KMS-11 (cell line): ENCODE results near the gene SFTPA2.
"Not testable (repeated sequence)": the region's sequence is repeated elsewhere in the genome, so short reads cannot be mapped to it uniquely, and the experiment has no call there.

Source experiments
- H2AFZ ChIP-seq: fragments of 200-600 bp; sonication (generic); 2 replicates; pipeline ENCODE4 v1.6.1; 2016; ENCODE audit warnings: antibody characterized with exemption, mixed run types, low read depth
- H3K27ac ChIP-seq: fragments of 200-600 bp; sonication (generic); 2 replicates; pipeline ENCODE4 v1.6.1; 2016; ENCODE audit warnings: mild to moderate bottlenecking, mixed run types
- H3K27me3 ChIP-seq: fragments of 200-600 bp; sonication (generic); 2 replicates; pipeline ENCODE4 v1.6.1; 2017; ENCODE audit warnings: mild to moderate bottlenecking, low read depth, mixed run types, moderate library complexity; ENCODE audit not compliant: insufficient read depth
- H3K36me3 ChIP-seq: fragments of 200-600 bp; sonication (generic); 2 replicates; pipeline ENCODE4 v1.6.1; 2017; ENCODE audit warnings: mild to moderate bottlenecking, mixed run types; ENCODE audit not compliant: insufficient read depth
- H3K4me1 ChIP-seq: fragments of 200-600 bp; sonication (generic); 2 replicates; pipeline ENCODE4 v1.6.1; 2016; ENCODE audit warnings: mild to moderate bottlenecking, low read depth, mixed run types; ENCODE audit not compliant: poor library complexity, severe bottlenecking
- H3K4me2 ChIP-seq: fragments of 200-600 bp; sonication (generic); 2 replicates; pipeline ENCODE4 v1.7.0; 2016; ENCODE audit warnings: mild to moderate bottlenecking, mixed run types
- H3K4me3 ChIP-seq: fragments of 200-600 bp; sonication (generic); IDR thresholded peaks from 2 replicates; pipeline ENCODE4 v1.6.1; 2017; ENCODE audit warnings: low read depth, low read length, mixed read lengths; ENCODE audit not compliant: insufficient read depth
- H3K79me2 ChIP-seq: fragments of 200-600 bp; sonication (generic); 2 replicates; pipeline ENCODE4 v1.6.1; 2016; ENCODE audit warnings: low read depth, mixed run types; ENCODE audit not compliant: insufficient read depth
- H3K9ac ChIP-seq: fragments of 200-600 bp; sonication (generic); 2 replicates; pipeline ENCODE4 v1.6.1; 2016; ENCODE audit warnings: mild to moderate bottlenecking, mixed run types
- H4K20me1 ChIP-seq: fragments of 200-600 bp; sonication (generic); 2 replicates; pipeline ENCODE4 v1.6.1; 2016; ENCODE audit warnings: mild to moderate bottlenecking, mixed run types; ENCODE audit not compliant: insufficient read depth
- TF ChIP-seq, protein P1 (sequence below): fragments of 200-600 bp; sonication (generic); conservative IDR thresholded peaks from 2 replicates; pipeline ENCODE4 v1.6.1; 2017; ENCODE audit warnings: low read depth, mild to moderate bottlenecking, antibody characterized with exemption, low read length, moderate library complexity, mixed read lengths

SFTPA2 gene

DNA sequence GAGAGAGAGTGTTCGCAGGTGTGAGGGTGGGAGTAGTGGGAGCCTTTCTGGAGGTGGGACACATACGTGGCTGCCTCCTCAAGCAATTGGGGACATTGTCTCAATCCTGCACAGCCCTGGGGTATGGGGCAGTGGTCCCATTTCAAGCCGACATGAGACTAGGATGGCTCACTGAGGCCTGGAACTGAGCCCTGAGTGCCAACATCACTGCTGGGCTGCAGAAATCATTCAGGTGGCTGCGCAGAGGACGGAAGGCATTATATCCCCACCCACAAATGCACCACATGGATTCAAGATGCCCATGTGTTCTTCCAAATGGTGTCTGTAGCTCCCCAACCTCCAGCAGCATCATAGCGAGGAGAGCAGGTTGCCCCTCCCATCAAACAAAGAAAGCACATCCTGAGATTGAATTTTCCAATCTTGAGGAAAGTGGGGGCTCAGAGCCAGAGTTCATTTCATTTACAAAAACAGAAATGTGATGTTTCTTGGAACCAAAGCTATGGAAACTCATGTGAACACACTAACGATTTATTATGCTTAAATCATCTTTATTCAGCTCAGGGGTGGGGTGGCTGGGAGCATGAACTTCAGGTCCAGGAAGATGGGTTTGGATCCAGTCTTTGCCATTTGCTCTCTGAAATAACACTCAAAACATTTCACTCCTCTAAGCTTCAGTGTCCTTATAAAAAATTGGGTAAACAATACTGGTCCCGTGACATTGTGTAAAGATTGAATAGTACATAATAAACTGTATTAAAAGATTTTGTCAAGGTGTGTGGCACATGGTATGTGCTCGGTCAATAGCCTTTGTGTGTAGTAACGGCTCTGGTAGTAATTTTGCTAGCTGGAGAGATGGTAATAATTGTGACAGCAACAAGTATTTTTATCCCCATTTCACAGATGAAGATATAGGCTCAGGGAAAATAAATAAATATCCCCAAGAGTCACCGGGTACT lies 4.6 kb downstream of the SFTPA2 start:
- Histone ChIP-seq H2AFZ (no peak overlapping the region), H3K4me3 (no peak overlapping the region)

DNA sequence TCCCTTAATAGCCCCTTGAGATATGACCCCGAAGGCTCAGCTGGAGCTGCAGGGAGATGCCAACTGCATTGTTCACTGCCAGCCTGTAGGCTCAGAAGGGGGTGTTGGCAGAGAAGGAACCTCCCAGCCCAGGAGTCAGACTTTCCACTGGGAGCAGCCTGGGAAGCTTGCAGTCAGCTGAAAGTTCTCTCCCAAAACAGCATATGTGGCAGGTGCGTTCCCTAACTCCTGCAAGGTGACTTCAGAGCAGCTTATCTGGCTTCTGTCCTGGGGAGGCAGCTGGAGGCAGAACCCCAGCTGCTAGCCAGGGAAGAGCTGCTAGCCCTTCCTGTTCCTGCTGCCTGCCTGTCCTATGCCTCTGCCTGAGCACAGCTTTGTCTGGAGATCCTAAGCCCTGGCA lies 8.1 kb downstream of the SFTPA2 start:
- Histone ChIP-seq H2AFZ (no peak overlapping the region), H3K9ac (no peak overlapping the region), H3K36me3 (no peaks in the 10 kb centered on the region), H3K27ac (no peak overlapping the region), H4K20me1 (no peaks in the 10 kb centered on the region), H3K4me3 (no peak overlapping the region), H3K79me2 (no peaks in the 10 kb centered on the region), H3K27me3 (no peaks in the 10 kb centered on the region), H3K4me1 (no peaks in the 10 kb centered on the region), H3K4me2 (no peak overlapping the region)
- TF ChIP-seq, protein P1, sequence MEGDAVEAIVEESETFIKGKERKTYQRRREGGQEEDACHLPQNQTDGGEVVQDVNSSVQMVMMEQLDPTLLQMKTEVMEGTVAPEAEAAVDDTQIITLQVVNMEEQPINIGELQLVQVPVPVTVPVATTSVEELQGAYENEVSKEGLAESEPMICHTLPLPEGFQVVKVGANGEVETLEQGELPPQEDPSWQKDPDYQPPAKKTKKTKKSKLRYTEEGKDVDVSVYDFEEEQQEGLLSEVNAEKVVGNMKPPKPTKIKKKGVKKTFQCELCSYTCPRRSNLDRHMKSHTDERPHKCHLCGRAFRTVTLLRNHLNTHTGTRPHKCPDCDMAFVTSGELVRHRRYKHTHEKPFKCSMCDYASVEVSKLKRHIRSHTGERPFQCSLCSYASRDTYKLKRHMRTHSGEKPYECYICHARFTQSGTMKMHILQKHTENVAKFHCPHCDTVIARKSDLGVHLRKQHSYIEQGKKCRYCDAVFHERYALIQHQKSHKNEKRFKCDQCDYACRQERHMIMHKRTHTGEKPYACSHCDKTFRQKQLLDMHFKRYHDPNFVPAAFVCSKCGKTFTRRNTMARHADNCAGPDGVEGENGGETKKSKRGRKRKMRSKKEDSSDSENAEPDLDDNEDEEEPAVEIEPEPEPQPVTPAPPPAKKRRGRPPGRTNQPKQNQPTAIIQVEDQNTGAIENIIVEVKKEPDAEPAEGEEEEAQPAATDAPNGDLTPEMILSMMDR: no peak

More for the DNA sequence above, 4.6 kb downstream of the SFTPA2 start:
- Histone ChIP-seq H3K79me2 (no peaks in the 10 kb centered on the region), H3K4me2 (no peak overlapping the region), H4K20me1 (no peaks in the 10 kb centered on the region), H3K36me3 (no peaks in the 10 kb centered on the region), H3K4me1 (no peaks in the 10 kb centered on the region), H3K27me3 (no peaks in the 10 kb centered on the region), H3K9ac (no peak overlapping the region), H3K27ac (no peak overlapping the region)
- TF ChIP-seq, protein P1: no peak

DNA sequence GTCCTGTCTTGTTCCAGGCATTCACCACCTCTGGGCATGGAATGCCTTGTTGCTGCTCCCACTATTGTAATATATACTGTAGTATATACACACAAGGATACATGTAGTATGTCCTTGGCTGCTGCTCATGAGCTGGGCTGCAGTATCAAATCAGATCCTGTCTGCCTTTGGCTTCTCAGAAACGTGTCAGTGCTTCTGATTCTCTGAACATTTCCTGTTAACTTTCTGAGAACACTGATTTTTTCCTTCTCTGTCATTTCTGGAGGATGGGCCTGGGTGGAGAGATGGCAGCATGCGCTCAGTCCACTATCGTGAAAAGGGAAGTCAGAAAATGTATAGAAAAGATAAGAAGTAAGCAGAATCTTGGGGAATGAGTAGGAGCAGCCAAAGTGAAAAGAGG lies 12.2 kb downstream of the SFTPA2 start:
- no peak overlapping the region for H3K27ac ChIP-seq
- H3K9ac ChIP-seq: no peak overlapping the region
- TF ChIP-seq, protein P1: no peak
- no peak overlapping the region for H2AFZ ChIP-seq
- H3K36me3 ChIP-seq: no peaks in the 10 kb centered on the region
- no peaks in the 10 kb centered on the region for H3K79me2 ChIP-seq
- H3K27me3 ChIP-seq: no peaks in the 10 kb centered on the region
- H3K4me2 ChIP-seq: no peak overlapping the region
- no peak overlapping the region for H3K4me3 ChIP-seq
- H4K20me1 ChIP-seq: no peaks in the 10 kb centered on the region
- no peaks in the 10 kb centered on the region for H3K4me1 ChIP-seq

DNA sequence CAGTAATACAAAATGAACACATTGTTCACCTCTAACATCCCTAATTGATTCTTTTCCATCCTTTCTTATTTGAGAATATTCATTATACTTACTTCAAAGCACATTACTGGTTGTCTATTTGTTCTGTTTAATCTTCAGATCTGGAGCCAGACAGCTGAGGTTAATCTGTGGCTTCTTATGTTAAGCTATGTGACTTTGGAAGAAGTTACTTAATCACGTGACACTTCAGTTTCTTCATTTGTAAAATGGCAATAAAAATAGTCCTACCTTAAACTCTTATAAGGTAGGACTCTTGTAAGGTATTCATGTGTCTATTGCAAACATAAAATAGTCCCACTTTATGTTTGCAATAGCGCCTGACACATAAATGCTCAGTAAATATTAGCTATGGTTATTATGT lies 13.1 kb downstream of the SFTPA2 start:
- H3K79me2 ChIP-seq, H3K36me3 ChIP-seq, H3K4me1 ChIP-seq, H3K27ac ChIP-seq, H2AFZ ChIP-seq, H3K4me3 ChIP-seq, H3K27me3 ChIP-seq, H3K9ac ChIP-seq, H3K4me2 ChIP-seq, H4K20me1 ChIP-seq: not testable (repeated sequence)

DNA sequence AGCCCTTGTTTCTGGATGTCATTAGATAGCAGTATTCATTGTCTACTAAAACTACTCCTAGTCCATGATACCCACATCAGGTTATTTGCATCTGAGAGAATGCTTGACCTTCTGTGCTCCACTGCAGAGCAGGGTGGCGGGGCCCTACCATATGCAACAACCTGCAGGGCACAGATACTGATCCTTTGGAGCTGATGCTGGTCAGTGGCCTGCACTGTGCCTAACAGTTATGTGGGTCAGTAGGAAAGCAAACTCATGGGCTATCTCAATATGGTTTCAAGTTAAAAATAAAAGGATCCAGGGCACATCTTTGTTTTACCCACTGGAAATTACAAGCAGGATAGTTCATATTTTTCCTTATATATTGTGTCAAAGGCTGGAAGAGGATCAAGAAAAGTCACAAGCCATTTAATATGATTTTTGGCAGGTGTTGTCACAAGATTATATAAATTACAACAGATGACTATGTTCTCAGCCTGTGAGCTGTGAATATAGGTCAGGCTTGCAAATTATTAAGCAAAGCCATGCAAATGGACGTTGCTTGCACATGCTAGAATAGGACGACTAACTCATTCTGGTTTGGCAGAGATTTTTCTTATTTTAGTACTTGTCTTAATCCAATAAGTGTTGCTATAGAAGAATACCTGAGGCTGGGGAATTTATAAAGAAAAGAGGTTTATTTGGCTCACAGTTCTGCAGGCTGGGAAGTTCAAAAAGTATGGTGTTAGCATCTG lies 15.1 kb downstream of the SFTPA2 start:
- not testable (repeated sequence) for H3K27ac ChIP-seq, H4K20me1 ChIP-seq, H3K9ac ChIP-seq, H3K27me3 ChIP-seq, H3K36me3 ChIP-seq, H3K4me3 ChIP-seq, H3K4me2 ChIP-seq, H2AFZ ChIP-seq, H3K4me1 ChIP-seq, H3K79me2 ChIP-seq

DNA sequence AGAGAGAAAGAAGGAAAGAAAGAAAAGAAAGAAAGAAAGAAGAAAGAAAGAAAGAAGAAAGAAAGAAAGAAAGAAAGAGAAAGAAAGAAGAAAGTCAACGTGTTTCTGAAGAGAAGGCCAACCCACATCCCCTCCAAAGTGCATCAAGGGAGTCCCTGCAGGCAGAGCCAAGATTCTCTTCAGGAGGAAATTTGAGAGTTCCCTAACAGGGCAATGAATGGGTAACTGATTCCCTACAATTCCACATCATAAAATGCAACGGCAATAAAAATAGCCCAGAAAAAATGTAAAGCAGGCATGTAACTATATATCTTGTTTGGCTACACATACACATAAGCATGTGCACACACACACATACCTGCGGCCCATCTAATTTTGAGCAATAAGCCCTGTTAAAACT lies 15.8 kb downstream of the SFTPA2 start:
- not testable (repeated sequence) for H3K4me1 ChIP-seq, H2AFZ ChIP-seq, H3K9ac ChIP-seq, H3K27me3 ChIP-seq, H3K4me2 ChIP-seq, H3K36me3 ChIP-seq, H3K27ac ChIP-seq, H4K20me1 ChIP-seq, H3K79me2 ChIP-seq, H3K4me3 ChIP-seq
